ENCODE data around the gene DDX21. TPM values are rescaled to one million over a fixed set of nuclear protein-coding genes. Genes with fewer than 3 reads are reported as not detected.
A peak's percentile ranks its signal among the peaks of the same experiment; 100 is the strongest.
"Not testable (repeated sequence)": the region's sequence is repeated elsewhere in the genome, so short reads cannot be mapped to it uniquely, and the experiment has no call there.

The DDX21 gene
- total RNA-seq, 1 donor = 84.6 TPM

- TF ChIP-seq CTCF (IDR thresholded peaks at IDR 0.05; ENCODE audit: insufficient read depth, low read depth, low read length) = no peak
- no peak for DNase-seq (ENCODE audit: low read depth)
- H3K4me3 ChIP-seq (ENCODE audit: low read depth, low read length) = no peak overlapping the region
Observed at GRCh38 chr10:68959695-68960527, 3.9 kb downstream of the DDX21 start.

GRCh38 chr10:68963151-68963550, 7.2 kb downstream of the DDX21 start:
- H3K4me3 ChIP-seq (ENCODE audit: low read depth, low read length) = no peak overlapping the region
- no peak for DNase-seq (ENCODE audit: low read depth)
- no peak for TF ChIP-seq CTCF (IDR thresholded peaks at IDR 0.05; ENCODE audit: insufficient read depth, low read depth, low read length)

- no peak overlapping the region for H3K4me3 ChIP-seq (ENCODE audit: low read depth, low read length)
- no peak for TF ChIP-seq CTCF (IDR thresholded peaks at IDR 0.05; ENCODE audit: insufficient read depth, low read depth, low read length)
- no peak for DNase-seq (ENCODE audit: low read depth)
Observed at GRCh38 chr10:68973975-68974374, 18.0 kb downstream of the DDX21 start.

- not testable (repeated sequence) for DNase-seq (ENCODE audit: low read depth); H3K4me3 ChIP-seq (ENCODE audit: low read depth, low read length)
Observed at GRCh38 chr10:68975936-68976473, 20.0 kb downstream of the DDX21 start.

- H3K4me3 ChIP-seq (ENCODE audit: low read depth, low read length); DNase-seq (ENCODE audit: low read depth): not testable (repeated sequence)
Observed at GRCh38 chr10:68979738-68980137, 23.8 kb downstream of the DDX21 start.

GRCh38 chr10:68981074-68981473, 25.1 kb downstream of the DDX21 start:
- DNase-seq (ENCODE audit: low read depth) = no peak
- no peak overlapping the region for H3K4me3 ChIP-seq (ENCODE audit: low read depth, low read length)
- TF ChIP-seq CTCF (IDR thresholded peaks at IDR 0.05; ENCODE audit: insufficient read depth, low read depth, low read length) = peak; percentile 42

- no peak for DNase-seq (ENCODE audit: low read depth)
- no peak for TF ChIP-seq CTCF (IDR thresholded peaks at IDR 0.05; ENCODE audit: insufficient read depth, low read depth, low read length)
- H3K4me3 ChIP-seq (ENCODE audit: low read depth, low read length) = no peak overlapping the region
Observed at GRCh38 chr10:68982389-68982788, 26.4 kb downstream of the DDX21 start.

- no peak for TF ChIP-seq CTCF (IDR thresholded peaks at IDR 0.05; ENCODE audit: insufficient read depth, low read depth, low read length)
- no peak for DNase-seq (ENCODE audit: low read depth)
- no peak overlapping the region for H3K4me3 ChIP-seq (ENCODE audit: low read depth, low read length)
Observed at GRCh38 chr10:68987611-68988010, 31.6 kb downstream of the DDX21 start.

Measured in fibroblast of villous mesenchyme (primary cell).